ENCODE data around the gene KLC1. TPM values are rescaled to one million over a fixed set of nuclear protein-coding genes. Genes with fewer than 3 reads are reported as not detected.
A peak's percentile ranks its signal among the peaks of the same experiment; 100 is the strongest.
"Not testable (repeated sequence)": the region's sequence is repeated elsewhere in the genome, so short reads cannot be mapped to it uniquely, and the experiment has no call there.

KLC1 gene
- total RNA-seq, 1 donor from 2014 or later = 238 TPM

GRCh38 chr14:103604620-103605019 lies 24.4 kb upstream of the KLC1 start:
- Histone ChIP-seq H3K4me2 (ENCODE audit: low read length) (no peak overlapping the region), H3K36me3 (ENCODE audit: insufficient read depth, low read length) (no peaks in the 10 kb centered on the region), H3K27ac (ENCODE audit: low read depth, low read length) (no peak overlapping the region), H3K4me3 (ENCODE audit: insufficient read depth, low read depth, low read length) (no peak overlapping the region), H3K9ac (ENCODE audit: low read length) (no peak overlapping the region), H4K20me1 (ENCODE audit: insufficient read depth, low read length) (peaks cover 7% of the 10 kb centered on the region), H3K27me3 (ENCODE audit: insufficient read depth, low read length) (no peaks in the 10 kb centered on the region), H3K9me3 (ENCODE audit: insufficient read depth, low read depth, low read length) (no peaks in the 10 kb centered on the region), H3K79me2 (ENCODE audit: insufficient read depth, low read length) (no peaks in the 10 kb centered on the region), H3K4me1 (ENCODE audit: insufficient read depth, low read length) (peaks cover 16% of the 10 kb centered on the region), H2AFZ (ENCODE audit: low read depth, low read length) (no peak overlapping the region)
- Mint-ChIP-seq H3K9me3 (ENCODE audit: unreplicated experiment) (peaks cover 4% of the 10 kb centered on the region), H3K27ac (ENCODE audit: unreplicated experiment) (no peak overlapping the region), H3K36me3 (ENCODE audit: low read depth, unreplicated experiment) (peaks cover 4% of the 10 kb centered on the region), H3K4me3 (ENCODE audit: unreplicated experiment) (no peak overlapping the region), H3K4me1 (ENCODE audit: low read depth, unreplicated experiment) (peaks cover 3% of the 10 kb centered on the region), H3K27me3 (ENCODE audit: low read depth, unreplicated experiment) (peaks cover 2% of the 10 kb centered on the region)
- TF ChIP-seq CTCF (IDR thresholded peaks at IDR 0.05; ENCODE audit: insufficient read depth, low read depth, low read length) (no peak), EZH2 (IDR thresholded peaks at IDR 0.05; ENCODE audit: insufficient read depth, low read length) (no peak)
- DNase-seq (ENCODE audit: low read depth) (no peak), FAIRE-seq (no peak)

DNA sequence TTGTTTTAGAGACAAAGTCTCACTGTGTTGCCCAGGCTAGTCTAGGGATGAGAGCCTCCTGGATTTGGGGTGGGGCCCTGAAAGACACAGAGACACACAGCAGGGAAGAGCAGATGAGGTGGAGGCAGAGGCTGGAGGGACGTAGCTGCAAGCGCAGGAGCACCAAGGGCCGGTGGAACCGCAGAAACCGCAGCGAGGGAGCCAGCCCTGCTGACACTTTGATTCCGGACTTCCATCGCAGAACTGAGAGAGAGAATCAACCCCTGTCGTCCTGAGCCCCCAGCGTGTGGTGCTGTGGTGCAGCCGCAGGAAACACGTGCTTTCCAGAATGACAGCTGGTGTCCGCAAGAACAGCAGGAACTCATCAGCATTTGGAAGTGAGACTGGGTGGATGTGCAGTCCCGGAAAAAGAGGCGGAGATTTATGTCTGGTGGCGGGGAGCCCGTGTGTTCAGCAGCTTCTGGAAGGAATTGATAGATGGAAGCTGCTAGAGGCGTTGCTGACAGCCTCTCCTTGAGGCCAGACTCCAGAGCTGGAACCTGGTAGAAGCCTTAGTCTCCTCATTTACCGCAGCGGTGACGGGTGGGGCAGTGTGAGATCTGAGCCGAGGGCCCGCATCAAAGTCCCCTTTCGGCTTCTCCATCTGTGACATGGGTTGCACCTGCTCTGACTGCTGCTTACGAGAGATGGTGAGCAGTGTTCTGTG lies 21.9 kb upstream of the KLC1 start:
- peaks cover 16% of the 10 kb centered on the region for H3K4me1 ChIP-seq (ENCODE audit: insufficient read depth, low read length)
- H3K27ac Mint-ChIP-seq (ENCODE audit: unreplicated experiment) = no peak overlapping the region
- FAIRE-seq (peak; percentile 39), DNase-seq (ENCODE audit: low read depth) (peak; percentile 92)
- peaks cover 9% of the 10 kb centered on the region for H3K36me3 Mint-ChIP-seq (ENCODE audit: low read depth, unreplicated experiment)
- no peaks in the 10 kb centered on the region for H3K27me3 ChIP-seq (ENCODE audit: insufficient read depth, low read length)
- H3K27me3 Mint-ChIP-seq (ENCODE audit: low read depth, unreplicated experiment) = peaks cover 2% of the 10 kb centered on the region
- no peak overlapping the region for H3K27ac ChIP-seq (ENCODE audit: low read depth, low read length)
- peaks cover 6% of the 10 kb centered on the region for H3K9me3 ChIP-seq (ENCODE audit: insufficient read depth, low read depth, low read length)
- no peaks in the 10 kb centered on the region for H3K79me2 ChIP-seq (ENCODE audit: insufficient read depth, low read length)
- peak overlapping the region; percentile 77 for H3K4me2 ChIP-seq (ENCODE audit: low read length)
- H3K36me3 ChIP-seq (ENCODE audit: insufficient read depth, low read length) = no peaks in the 10 kb centered on the region
- no peak overlapping the region for H3K4me3 Mint-ChIP-seq (ENCODE audit: unreplicated experiment)
- H3K9me3 Mint-ChIP-seq (ENCODE audit: unreplicated experiment) = peaks cover 16% of the 10 kb centered on the region
- no peak overlapping the region for H2AFZ ChIP-seq (ENCODE audit: low read depth, low read length)
- peaks cover 7% of the 10 kb centered on the region for H4K20me1 ChIP-seq (ENCODE audit: insufficient read depth, low read length)
- TF ChIP-seq EZH2 (IDR thresholded peaks at IDR 0.05; ENCODE audit: insufficient read depth, low read length) = no peak
- peak; percentile 8 for TF ChIP-seq CTCF (IDR thresholded peaks at IDR 0.05; ENCODE audit: insufficient read depth, low read depth, low read length)
- H3K4me3 ChIP-seq (ENCODE audit: insufficient read depth, low read depth, low read length) = no peak overlapping the region
- peaks cover 3% of the 10 kb centered on the region for H3K4me1 Mint-ChIP-seq (ENCODE audit: low read depth, unreplicated experiment)
- no peak overlapping the region for H3K9ac ChIP-seq (ENCODE audit: low read length)

DNA sequence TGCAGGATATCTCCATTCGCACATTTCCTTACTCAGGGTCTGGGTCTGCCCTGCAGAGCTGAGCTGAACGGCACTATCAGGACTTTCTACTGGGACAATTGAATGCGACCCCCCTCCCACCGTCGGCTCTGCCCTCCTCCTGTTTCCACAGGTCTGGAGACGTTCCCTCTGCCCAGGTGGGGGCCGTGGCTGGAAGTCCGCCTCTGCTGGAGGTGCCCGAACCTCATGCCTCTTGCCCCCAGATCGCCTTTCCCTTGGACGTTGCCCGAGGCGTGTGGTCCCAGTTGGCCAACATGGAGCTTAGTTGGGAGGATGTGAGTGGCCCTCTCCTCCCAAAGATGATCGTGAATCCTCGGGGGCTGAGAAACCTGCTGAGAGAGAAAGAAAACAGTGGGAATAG lies 21.2 kb upstream of the KLC1 start:
- H3K27ac Mint-ChIP-seq (ENCODE audit: unreplicated experiment) = no peak overlapping the region
- TF ChIP-seq CTCF (IDR thresholded peaks at IDR 0.05; ENCODE audit: insufficient read depth, low read depth, low read length) = no peak
- TF ChIP-seq EZH2 (IDR thresholded peaks at IDR 0.05; ENCODE audit: insufficient read depth, low read length) = no peak
- H2AFZ ChIP-seq (ENCODE audit: low read depth, low read length) = no peak overlapping the region
- H3K79me2 ChIP-seq (ENCODE audit: insufficient read depth, low read length) = no peaks in the 10 kb centered on the region
- peaks cover 3% of the 10 kb centered on the region for H3K4me1 Mint-ChIP-seq (ENCODE audit: low read depth, unreplicated experiment)
- no peak for DNase-seq (ENCODE audit: low read depth)
- H3K4me1 ChIP-seq (ENCODE audit: insufficient read depth, low read length) = peaks cover 16% of the 10 kb centered on the region
- peaks cover 6% of the 10 kb centered on the region for H3K9me3 ChIP-seq (ENCODE audit: insufficient read depth, low read depth, low read length)
- H3K9ac ChIP-seq (ENCODE audit: low read length) = no peak overlapping the region
- H4K20me1 ChIP-seq (ENCODE audit: insufficient read depth, low read length) = peaks cover 7% of the 10 kb centered on the region
- peaks cover 9% of the 10 kb centered on the region for H3K36me3 Mint-ChIP-seq (ENCODE audit: low read depth, unreplicated experiment)
- FAIRE-seq = no peak
- peak overlapping the region; percentile 77 for H3K4me2 ChIP-seq (ENCODE audit: low read length)
- no peak overlapping the region for H3K4me3 Mint-ChIP-seq (ENCODE audit: unreplicated experiment)
- no peak overlapping the region for H3K4me3 ChIP-seq (ENCODE audit: insufficient read depth, low read depth, low read length)
- peaks cover 17% of the 10 kb centered on the region for H3K9me3 Mint-ChIP-seq (ENCODE audit: unreplicated experiment)
- H3K27me3 Mint-ChIP-seq (ENCODE audit: low read depth, unreplicated experiment) = peaks cover 2% of the 10 kb centered on the region
- no peaks in the 10 kb centered on the region for H3K36me3 ChIP-seq (ENCODE audit: insufficient read depth, low read length)
- H3K27me3 ChIP-seq (ENCODE audit: insufficient read depth, low read length) = no peaks in the 10 kb centered on the region
- H3K27ac ChIP-seq (ENCODE audit: low read depth, low read length) = no peak overlapping the region

GRCh38 chr14:103609081-103609480 lies 19.9 kb upstream of the KLC1 start:
- not testable (repeated sequence) for H3K36me3 Mint-ChIP-seq (ENCODE audit: low read depth, unreplicated experiment); H3K4me2 ChIP-seq (ENCODE audit: low read length); H2AFZ ChIP-seq (ENCODE audit: low read depth, low read length); H3K27ac Mint-ChIP-seq (ENCODE audit: unreplicated experiment); H3K4me3 Mint-ChIP-seq (ENCODE audit: unreplicated experiment); H3K79me2 ChIP-seq (ENCODE audit: insufficient read depth, low read length); H3K27ac ChIP-seq (ENCODE audit: low read depth, low read length); FAIRE-seq; H3K36me3 ChIP-seq (ENCODE audit: insufficient read depth, low read length); H4K20me1 ChIP-seq (ENCODE audit: insufficient read depth, low read length); H3K4me1 Mint-ChIP-seq (ENCODE audit: low read depth, unreplicated experiment); H3K9ac ChIP-seq (ENCODE audit: low read length); H3K27me3 ChIP-seq (ENCODE audit: insufficient read depth, low read length); DNase-seq (ENCODE audit: low read depth); H3K9me3 ChIP-seq (ENCODE audit: insufficient read depth, low read depth, low read length); H3K27me3 Mint-ChIP-seq (ENCODE audit: low read depth, unreplicated experiment); H3K4me3 ChIP-seq (ENCODE audit: insufficient read depth, low read depth, low read length)
- H3K9me3 Mint-ChIP-seq (ENCODE audit: unreplicated experiment) = peaks cover 20% of the 10 kb centered on the region
- H3K4me1 ChIP-seq (ENCODE audit: insufficient read depth, low read length) = peaks cover 16% of the 10 kb centered on the region
